ENCODE data around the gene ARL13B.

DNA sequence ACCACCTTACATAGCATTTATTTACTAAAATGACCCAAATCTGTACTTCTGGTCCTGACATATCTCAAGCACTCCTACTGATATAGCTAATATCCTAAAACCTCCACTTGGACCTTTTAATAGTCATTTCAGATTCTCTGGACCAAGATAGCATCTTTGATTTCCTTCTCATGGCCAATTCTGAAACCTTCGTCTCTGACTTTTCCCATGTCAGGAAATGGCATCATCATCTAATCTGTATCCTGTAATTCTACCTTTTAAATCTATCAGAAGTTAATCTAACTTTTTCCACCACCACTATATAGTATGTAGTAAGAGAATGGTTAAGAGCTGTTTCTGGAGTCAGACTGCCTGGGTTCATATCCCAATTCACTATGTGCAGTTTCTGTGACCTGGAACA lies 32.2 kb downstream of the ARL13B start:
- TF ChIP-seq, protein P1, sequence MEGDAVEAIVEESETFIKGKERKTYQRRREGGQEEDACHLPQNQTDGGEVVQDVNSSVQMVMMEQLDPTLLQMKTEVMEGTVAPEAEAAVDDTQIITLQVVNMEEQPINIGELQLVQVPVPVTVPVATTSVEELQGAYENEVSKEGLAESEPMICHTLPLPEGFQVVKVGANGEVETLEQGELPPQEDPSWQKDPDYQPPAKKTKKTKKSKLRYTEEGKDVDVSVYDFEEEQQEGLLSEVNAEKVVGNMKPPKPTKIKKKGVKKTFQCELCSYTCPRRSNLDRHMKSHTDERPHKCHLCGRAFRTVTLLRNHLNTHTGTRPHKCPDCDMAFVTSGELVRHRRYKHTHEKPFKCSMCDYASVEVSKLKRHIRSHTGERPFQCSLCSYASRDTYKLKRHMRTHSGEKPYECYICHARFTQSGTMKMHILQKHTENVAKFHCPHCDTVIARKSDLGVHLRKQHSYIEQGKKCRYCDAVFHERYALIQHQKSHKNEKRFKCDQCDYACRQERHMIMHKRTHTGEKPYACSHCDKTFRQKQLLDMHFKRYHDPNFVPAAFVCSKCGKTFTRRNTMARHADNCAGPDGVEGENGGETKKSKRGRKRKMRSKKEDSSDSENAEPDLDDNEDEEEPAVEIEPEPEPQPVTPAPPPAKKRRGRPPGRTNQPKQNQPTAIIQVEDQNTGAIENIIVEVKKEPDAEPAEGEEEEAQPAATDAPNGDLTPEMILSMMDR (IDR thresholded peaks at IDR 0.05; ENCODE audit: extremely low read depth in 1 of 2, insufficient read depth in 1 of 2, low read depth in 1 of 2, low read length in 2 of 2): no peak
- TF ChIP-seq EZH2 (IDR thresholded peaks at IDR 0.05; ENCODE audit: borderline replicate concordance, low read depth, low read length, severe bottlenecking): no peak
- TF ChIP-seq JUN (IDR thresholded peaks at IDR 0.05; ENCODE audit: borderline replicate concordance, insufficient read depth, insufficient read length, low read depth): no peak
- no peak for TF ChIP-seq POLR2A (IDR thresholded peaks at IDR 0.05; ENCODE audit: low read depth, low read length)
- TF ChIP-seq POLR2AphosphoS5 (IDR thresholded peaks at IDR 0.05; ENCODE audit: insufficient read depth, low read depth, low read length): no peak
- TF ChIP-seq, protein P2, sequence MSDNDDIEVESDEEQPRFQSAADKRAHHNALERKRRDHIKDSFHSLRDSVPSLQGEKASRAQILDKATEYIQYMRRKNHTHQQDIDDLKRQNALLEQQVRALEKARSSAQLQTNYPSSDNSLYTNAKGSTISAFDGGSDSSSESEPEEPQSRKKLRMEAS (IDR thresholded peaks at IDR 0.05; ENCODE audit: insufficient read depth, insufficient read length): no peak
- TF ChIP-seq FOS (IDR thresholded peaks at IDR 0.05; ENCODE audit: borderline replicate concordance, insufficient read depth, low read length): no peak
- TF ChIP-seq GATA2 (IDR thresholded peaks at IDR 0.05; ENCODE audit: insufficient read depth, insufficient read length, low read depth, low read length): peak; percentile 53
- TF ChIP-seq MYC (IDR thresholded peaks at IDR 0.05; ENCODE audit: low read depth, low read length): no peak
